ENCODE measurements around the gene FHIT.
A peak's percentile ranks its signal among the peaks of the same experiment; 100 is the strongest.

The FHIT gene

GRCh38 chr3:61162965-61163364, 88.3 kb downstream of the FHIT start:
- no peak for DNase-seq

- DNase-seq, result no peak
Measured at GRCh38 chr3:61158667-61159066, 92.6 kb downstream of the FHIT start.

- DNase-seq, result peak; percentile 63
Measured at GRCh38 chr3:61158216-61158615, 93.0 kb downstream of the FHIT start.

GRCh38 chr3:61157414-61157813, 93.8 kb downstream of the FHIT start:
- DNase-seq, result no peak

DNA sequence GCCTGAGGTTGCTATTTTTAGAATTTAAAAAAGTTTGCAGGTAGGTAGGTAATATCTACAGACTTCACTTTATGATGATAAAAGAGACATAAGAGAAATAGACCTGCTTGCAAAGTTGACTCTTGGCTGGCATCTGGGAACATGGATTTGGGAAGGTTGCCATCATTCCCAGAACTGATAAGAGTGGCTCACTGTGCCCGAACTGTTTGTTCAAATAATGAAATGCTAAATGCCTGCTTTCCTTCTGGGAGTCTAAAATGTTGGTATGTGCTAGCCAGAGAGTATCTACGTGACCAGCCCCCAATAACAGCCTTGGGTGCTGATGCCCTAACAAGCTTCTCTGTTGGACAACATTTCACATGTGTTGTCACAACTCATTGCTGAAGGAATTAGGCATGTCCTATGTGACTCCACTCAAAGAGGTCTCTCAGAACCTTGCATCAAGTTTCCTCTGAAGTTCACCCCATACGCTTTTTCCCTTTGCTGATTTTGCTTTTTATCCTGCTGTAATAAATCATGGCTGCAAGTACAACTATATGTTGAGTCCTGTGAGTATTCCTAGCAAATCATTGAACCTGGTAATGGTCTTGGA, 95.5 kb downstream of the FHIT start:
- DNase-seq, result no peak

- DNase-seq, result no peak
Measured at GRCh38 chr3:61154457-61155198, 96.6 kb downstream of the FHIT start.

GRCh38 chr3:61152071-61152470, 99.2 kb downstream of the FHIT start:
- no peak for DNase-seq

DNA sequence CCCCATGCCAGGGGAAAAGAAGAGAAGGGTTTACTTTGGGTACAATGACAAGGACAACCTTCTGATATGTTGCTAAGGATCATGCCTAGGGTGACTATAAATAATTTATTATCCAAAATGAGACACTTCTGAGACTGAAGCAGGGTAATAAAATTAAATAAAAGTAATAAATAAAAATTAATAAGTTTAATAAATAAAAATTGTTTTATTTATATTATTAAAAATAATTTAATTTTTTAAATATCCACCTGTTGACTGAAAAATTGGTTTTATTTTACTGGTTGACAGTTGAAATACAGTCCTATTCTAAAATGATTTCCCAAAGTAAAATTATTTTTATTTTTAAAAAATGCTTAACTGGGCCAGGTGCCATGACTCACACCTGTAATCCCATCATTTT, 102.0 kb downstream of the FHIT start:
- DNase-seq, result no peak

GRCh38 chr3:61146010-61146890, 105.0 kb downstream of the FHIT start:
- DNase-seq, result no peak

- no peak for DNase-seq
Measured at GRCh38 chr3:61141697-61142096, 109.6 kb downstream of the FHIT start.

GRCh38 chr3:61141227-61141626, 110.0 kb downstream of the FHIT start:
- no peak for DNase-seq

DNA sequence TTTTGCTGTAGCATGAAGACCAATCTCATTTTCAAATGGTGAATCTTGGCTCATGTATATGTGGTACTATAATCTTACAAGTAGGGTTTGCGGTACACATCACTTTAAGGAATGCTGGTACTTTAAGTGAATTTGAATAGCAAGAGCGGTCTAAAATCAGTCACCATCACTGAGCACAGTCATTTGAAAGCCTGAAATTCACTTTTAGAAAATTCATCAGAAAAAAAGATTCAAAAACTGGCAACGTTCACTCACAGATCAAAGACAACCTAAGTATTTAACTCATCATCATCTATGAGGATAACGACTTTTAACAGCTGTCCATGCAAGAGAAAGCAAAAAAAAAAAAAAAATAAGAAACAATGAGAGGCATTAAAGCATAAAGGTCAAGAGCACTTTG, 111.6 kb downstream of the FHIT start:
- DNase-seq, result no peak

DNA sequence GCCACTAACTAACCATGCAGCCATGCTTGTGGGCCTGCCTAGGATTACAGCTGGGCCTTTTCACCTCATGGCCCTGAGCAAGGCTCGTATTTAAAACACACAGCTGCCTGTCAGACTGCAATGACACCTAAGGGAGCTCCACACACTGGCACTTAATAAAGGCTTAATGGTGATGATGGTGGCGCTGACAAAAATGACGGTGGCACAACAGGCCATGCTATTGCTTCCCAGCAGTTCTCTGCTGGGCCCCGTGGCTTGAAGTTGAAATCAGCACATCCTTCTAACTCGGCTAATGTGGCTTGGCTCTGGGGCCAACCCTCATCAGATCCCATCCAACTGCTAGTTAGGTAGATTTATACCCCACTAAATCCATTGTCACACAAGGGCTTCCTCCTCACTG, 112.9 kb downstream of the FHIT start:
- DNase-seq, result no peak

DNA sequence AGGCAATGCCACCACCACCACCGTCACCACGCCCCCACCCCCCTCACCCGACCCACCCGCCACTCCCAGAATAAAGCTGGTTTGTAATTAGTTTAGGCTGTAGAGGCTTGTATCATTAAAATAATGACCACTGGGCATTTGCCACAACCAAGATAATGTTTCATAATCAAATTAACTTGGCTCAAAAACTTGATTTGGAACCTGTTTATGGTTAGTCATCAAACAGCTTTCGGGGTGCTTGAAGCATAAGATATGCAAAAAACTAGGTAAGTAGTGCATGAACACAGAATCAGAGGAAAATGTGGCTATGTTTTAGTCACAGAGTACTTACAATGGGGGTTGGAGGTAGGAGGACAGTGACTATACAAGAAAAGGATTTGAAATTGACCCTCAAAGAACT, 115.1 kb downstream of the FHIT start:
- no peak for DNase-seq

DNA sequence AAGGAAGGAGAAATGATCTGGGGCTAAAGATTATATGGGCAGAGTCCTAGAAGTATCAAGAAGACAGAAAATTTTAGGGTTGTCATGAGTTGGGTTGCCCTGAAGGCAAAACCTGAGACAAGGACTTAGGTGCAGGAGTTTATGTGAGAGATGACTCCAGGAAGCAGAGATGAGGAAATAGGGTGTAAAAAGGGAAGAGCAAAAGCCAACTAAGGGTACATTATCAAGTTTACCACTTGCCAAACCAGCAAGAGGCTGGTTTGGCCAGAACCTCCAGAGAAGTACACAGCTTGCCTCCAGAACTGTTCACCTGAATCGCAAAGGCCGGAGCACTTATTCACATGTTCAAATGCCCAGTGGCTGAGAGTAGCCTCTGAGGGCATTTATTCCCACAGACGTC, 116.7 kb downstream of the FHIT start:
- DNase-seq, result no peak

DNA sequence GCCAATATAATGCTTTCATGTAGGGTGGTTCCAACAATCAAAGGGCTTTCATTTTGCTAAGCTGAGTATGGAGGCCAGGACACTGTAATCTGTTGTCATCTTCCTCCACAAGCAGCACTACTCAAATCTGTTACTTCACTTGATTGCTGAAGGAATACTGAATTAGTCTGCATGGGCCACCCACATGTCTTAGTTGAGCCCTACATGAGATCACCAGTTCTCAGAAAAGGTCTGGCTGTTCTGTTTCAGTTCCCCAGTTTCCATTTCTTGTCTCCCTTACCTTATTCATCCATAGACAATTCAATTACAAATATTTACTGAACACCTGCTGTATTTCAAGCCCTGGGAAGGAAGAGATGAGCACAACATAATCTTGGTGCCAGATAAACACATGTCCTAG, 119.2 kb downstream of the FHIT start:
- DNase-seq, result no peak

- no peak for DNase-seq
Measured at GRCh38 chr3:61118830-61119229, 132.4 kb downstream of the FHIT start.

GRCh38 chr3:61117045-61117898, 134.0 kb downstream of the FHIT start:
- no peak for DNase-seq

- DNase-seq, result no peak
Measured at GRCh38 chr3:61114316-61114953, 136.8 kb downstream of the FHIT start.

- DNase-seq, result no peak
Measured at GRCh38 chr3:61111825-61112224, 139.4 kb downstream of the FHIT start.

DNA sequence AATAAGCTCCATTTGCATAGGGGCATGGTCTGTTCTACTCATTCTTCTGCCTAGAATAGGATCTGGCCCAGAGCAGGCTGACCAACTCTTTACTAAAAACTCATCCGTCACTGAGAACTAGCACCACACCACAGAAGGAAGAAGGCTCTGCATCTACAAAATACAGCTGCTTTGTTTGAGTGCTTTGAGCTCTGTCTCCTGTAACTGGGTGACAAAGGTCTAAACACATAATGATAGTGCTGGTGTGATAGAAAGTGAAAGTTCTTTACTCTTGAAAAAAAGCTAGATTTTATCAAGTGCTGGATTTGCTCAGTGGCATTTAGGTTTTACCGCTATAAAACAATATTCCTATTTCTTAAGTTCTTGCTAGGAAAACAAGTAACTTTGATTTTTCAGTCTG, 140.7 kb downstream of the FHIT start:
- no peak for DNase-seq

- DNase-seq, result no peak
Measured at GRCh38 chr3:61108247-61109019, 142.8 kb downstream of the FHIT start.
